Stimulated activated CD4-positive, alpha-beta T cell treated with anti-CD3 and anti-CD28 coated beads, Interleukin-15, amount 100 ng/mL, for 24 hours (primary cell): ENCODE results near the gene CEP164.
"Not testable (repeated sequence)": the region's sequence is repeated elsewhere in the genome, so short reads cannot be mapped to it uniquely, and the experiment has no call there.

Experiments used
- DNase-seq: peaks from one replicate; pipeline ENCODE4 v3.0.0-alpha.2; 2020

The CEP164 gene

GRCh38 chr11:117443266-117444186 is 115.9 kb downstream of the CEP164 start:
- peak; percentile 28 for DNase-seq

GRCh38 chr11:117444256-117444655 is 116.6 kb downstream of the CEP164 start:
- DNase-seq: no peak

GRCh38 chr11:117444711-117445658 is 117.3 kb downstream of the CEP164 start:
- DNase-seq: no peak

GRCh38 chr11:117449111-117449693 is 121.5 kb downstream of the CEP164 start:
- DNase-seq: no peak

GRCh38 chr11:117453886-117454563 is 126.4 kb downstream of the CEP164 start:
- no peak for DNase-seq

- DNase-seq: no peak
Measured at GRCh38 chr11:117454564-117454917, 126.9 kb downstream of the CEP164 start.

- peak; percentile 55 for DNase-seq
Measured at GRCh38 chr11:117456027-117456720, 128.5 kb downstream of the CEP164 start.

- DNase-seq: not testable (repeated sequence)
Measured at GRCh38 chr11:117456721-117457029, 129.0 kb downstream of the CEP164 start.

- DNase-seq: no peak
Measured at GRCh38 chr11:117457031-117457785, 129.6 kb downstream of the CEP164 start.

- no peak for DNase-seq
Measured at GRCh38 chr11:117457835-117458234, 130.2 kb downstream of the CEP164 start.

GRCh38 chr11:117458275-117459122 is 130.8 kb downstream of the CEP164 start:
- DNase-seq: peak; percentile 56

- no peak for DNase-seq
Measured at GRCh38 chr11:117459123-117459978, 131.7 kb downstream of the CEP164 start.

GRCh38 chr11:117459979-117460300 is 132.3 kb downstream of the CEP164 start:
- no peak for DNase-seq

GRCh38 chr11:117461396-117462182 is 133.9 kb downstream of the CEP164 start:
- DNase-seq: no peak

GRCh38 chr11:117462183-117462863 is 134.7 kb downstream of the CEP164 start:
- no peak for DNase-seq

- DNase-seq: no peak
Measured at GRCh38 chr11:117462864-117463247, 135.2 kb downstream of the CEP164 start.
